Myocyte (in vitro differentiated cells): ENCODE measurements around the gene CPSF3. TPM values are rescaled to one million over a fixed set of nuclear protein-coding genes. Genes with fewer than 3 reads are reported as not detected.
"Not testable (repeated sequence)": the region's sequence is repeated elsewhere in the genome, so short reads cannot be mapped to it uniquely, and the experiment has no call there.

ENCODE experiments used
- DNase-seq: peaks from one replicate; pipeline ENCODE4 v3.0.0-alpha.2; 2012; ENCODE audit warnings: low read depth
- total RNA-seq: library from RNA; depleted of rRNA; stranded (reverse); fragments of >200 nt; gene quantifications from 2 replicates; pipeline ENCODE4 v1.2.3, GENCODE V29; 2014

Gene CPSF3
- total RNA-seq, 1 donor from 2014 or later = 44.0 TPM

GRCh38 chr2:9498210-9498609, 74.8 kb downstream of the CPSF3 start:
- DNase-seq = peak; percentile 28

- DNase-seq = peak; percentile 62
Observed at GRCh38 chr2:9508931-9509330, 85.5 kb downstream of the CPSF3 start.

GRCh38 chr2:9513946-9514345, 90.5 kb downstream of the CPSF3 start:
- not testable (repeated sequence) for DNase-seq

GRCh38 chr2:9517118-9517782, 93.8 kb downstream of the CPSF3 start:
- DNase-seq = no peak

DNA sequence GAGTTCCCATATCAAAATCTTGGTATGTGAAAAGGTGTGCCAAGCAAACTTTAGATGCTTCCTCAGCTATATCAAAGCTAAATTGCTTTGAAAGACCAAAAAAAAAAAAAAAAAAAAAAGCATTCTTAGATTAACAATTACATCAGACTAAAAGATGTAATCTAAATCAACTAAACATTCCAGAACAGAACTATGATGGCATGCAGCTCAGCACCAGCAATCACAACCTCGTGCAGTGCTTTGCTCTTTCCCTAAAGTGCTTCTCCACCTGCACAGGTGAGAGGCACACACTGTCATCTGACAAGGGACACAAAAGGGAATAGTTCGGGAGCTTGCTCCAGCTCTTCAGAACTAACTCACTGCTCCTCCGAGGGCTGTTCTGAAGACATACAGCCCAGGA, 94.7 kb downstream of the CPSF3 start:
- DNase-seq = no peak

DNA sequence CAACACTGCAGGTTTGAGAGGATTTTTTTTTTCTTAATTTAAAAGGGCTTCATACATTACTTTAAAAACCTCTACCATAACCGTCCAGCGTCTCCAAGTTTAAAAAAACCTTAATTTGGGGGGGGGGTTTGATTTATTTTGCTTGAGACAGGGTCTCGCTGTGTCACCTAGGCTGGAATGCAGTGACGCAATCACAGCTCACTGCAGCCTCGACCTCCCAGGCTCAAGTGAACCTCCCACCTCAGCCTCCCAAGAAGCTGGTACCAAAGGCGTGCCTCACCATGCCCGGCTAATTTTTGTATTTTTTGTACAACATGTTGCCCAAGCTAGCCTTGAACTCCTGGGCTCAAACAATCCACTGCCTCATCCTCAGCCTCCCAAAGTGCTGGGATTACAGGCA, 95.3 kb downstream of the CPSF3 start:
- DNase-seq = no peak

GRCh38 chr2:9519250-9519649, 95.8 kb downstream of the CPSF3 start:
- DNase-seq = peak; percentile 98

Other genes starting within 250 kb of the CPSF3 start
- 23.7 and 28.0 TPM in 2 replicates for gene ASAP2, start 216.8 kb upstream of the CPSF3 start, total RNA-seq
- gene ITGB1BP1, start 126 bp upstream of the CPSF3 start, total RNA-seq = 45.9 and 47.4 TPM in 2 replicates
- 71.4 and 81.8 TPM in 2 replicates for gene IAH1, start 50.9 kb downstream of the CPSF3 start, total RNA-seq
- gene ADAM17, start 132.2 kb downstream of the CPSF3 start, total RNA-seq = 45.7 and 64.9 TPM in 2 replicates
- 194 and 222 TPM in 2 replicates for gene YWHAQ, start 207.3 kb downstream of the CPSF3 start, total RNA-seq